Measurements from ENCODE around the gene GFRA1.
"Not testable (repeated sequence)": the region's sequence is repeated elsewhere in the genome, so short reads cannot be mapped to it uniquely, and the experiment has no call there.

GFRA1 gene

DNA sequence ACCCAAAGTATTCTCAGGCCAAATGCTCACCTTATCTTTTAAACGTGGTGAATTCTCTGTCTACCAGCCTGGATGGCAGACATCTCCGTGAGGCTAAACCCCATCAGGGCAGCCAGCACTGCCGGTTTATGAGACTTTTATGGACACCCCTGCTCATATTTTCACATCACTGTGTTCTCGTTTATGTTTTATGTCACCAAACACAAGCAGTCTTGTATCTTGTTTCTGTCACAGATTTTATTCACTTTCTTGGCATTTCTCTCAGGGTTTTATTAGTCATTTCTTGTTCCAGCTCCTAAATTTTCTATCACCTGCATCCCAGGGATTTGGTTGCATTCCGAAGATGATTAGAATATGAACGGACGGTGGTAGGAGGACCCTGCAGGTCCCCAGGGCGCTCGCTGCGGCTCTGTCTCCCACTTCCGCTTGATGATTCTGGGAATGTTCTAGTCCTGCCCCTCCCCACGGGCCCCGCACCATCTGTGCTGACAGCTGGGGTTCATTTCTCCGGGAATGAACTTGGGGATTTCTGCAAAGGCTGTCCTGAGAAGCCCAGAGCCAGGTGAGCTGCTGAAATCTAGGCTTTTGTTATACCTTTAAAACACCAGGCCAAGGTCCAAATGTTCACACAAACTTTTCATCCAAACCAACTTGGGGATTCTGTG lies 217.6 kb downstream of the GFRA1 start:
- DNase-seq = no peak

- DNase-seq = no peak
Observed at GRCh38 chr10:116053910-116054309, 219.1 kb downstream of the GFRA1 start.

GRCh38 chr10:116053009-116053730 lies 219.8 kb downstream of the GFRA1 start:
- DNase-seq = not testable (repeated sequence)

DNA sequence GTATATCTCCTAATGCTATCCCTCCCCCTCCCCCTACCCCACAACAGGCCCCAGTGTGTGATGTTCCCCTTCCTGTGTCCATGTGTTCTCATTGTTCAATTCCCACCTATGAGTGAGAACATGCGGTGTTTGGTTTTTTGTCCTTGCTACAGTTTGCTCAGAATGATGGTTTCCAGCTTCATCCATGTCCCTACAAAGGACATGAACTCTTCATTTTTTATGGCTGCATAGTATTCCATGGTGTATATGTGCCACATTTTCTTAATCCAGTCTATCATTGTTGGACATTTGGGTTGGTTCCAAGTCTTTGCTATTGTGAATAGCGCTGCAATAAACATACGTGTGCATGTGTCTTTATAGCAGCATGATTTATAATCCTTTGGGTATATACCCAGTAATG lies 220.5 kb downstream of the GFRA1 start:
- DNase-seq = not testable (repeated sequence)

DNA sequence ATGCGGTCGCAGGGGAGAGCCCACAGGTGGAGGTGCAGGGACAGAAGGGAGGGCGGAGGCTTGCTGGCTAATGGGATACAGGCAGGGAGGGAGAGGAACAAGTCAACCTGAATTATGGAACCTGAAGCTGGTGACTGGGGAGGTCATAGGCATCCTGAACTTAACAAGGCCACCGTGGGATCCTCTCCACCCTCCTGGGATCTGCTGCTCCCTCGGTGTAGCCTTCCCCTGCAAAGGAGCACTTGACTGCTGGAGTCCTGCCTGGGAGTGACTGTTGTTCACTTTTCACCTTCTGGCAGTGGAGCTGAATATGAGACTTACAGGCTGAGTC lies 223.1 kb downstream of the GFRA1 start:
- DNase-seq = no peak

GRCh38 chr10:116049158-116049973 lies 223.6 kb downstream of the GFRA1 start:
- DNase-seq = no peak

GRCh38 chr10:116045366-116046356 lies 227.3 kb downstream of the GFRA1 start:
- DNase-seq = no peak

DNA sequence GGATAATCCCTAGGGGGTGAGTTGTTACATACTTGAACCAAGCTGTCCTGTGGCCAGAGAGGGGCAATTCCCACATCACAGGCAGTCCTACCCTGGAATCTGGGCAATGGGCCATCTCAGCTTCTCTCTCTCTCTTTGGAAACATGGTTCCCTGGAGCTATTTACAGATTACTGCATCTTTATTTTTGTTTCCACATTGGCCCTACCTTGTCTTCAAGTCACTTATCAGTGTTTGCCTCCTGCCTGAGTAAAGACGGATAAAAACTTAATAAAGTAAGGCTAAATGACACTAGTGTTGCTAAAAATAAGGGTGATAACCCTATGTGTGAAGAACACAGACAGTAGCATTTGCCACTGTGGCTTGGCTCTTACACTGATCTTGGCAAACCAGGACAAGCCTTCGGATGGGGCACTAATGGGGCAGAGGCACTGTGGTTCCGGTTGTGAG lies 228.2 kb downstream of the GFRA1 start:
- DNase-seq = no peak

DNA sequence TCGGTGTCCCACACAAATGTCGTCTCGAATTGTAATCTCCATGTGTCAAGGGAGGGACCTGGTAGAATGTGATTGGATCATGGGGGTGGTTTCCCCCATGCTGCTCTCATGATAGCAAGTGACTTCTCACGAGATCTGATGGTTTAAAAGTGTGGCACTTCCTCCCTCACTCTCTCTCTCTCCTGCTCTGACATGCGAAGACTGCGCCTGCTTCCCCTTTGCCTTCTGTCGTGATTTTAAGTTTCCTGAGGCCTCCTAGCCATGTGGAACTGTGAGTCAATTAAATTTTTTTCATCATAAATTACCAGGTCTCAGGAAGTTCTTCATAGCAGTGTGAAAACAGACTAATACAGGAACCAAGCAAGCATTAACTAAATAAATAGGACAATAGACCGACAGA lies 229.1 kb downstream of the GFRA1 start:
- no peak for DNase-seq

DNA sequence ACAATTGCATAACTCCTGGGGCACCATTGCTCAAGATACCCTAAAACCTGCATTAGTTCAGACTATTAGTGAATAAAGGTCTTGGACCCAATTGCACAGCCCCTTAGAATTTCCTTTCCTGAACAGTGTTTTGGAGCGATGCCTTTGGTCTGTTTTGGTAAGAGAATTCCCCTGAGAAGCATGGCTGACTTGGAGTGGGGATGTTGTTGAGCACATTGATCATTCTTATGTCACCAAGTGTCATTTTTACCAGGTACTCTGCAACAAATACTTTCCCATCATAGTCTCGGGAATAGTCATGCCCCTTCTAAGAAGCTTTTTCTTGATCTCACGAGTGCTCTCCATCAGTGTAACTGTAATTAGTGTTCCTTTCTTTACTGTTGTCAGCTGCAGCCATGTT lies 229.7 kb downstream of the GFRA1 start:
- DNase-seq = no peak

- no peak for DNase-seq
Observed at GRCh38 chr10:116041948-116042347, 231.1 kb downstream of the GFRA1 start.

GRCh38 chr10:116039612-116040011 lies 233.4 kb downstream of the GFRA1 start:
- no peak for DNase-seq

DNA sequence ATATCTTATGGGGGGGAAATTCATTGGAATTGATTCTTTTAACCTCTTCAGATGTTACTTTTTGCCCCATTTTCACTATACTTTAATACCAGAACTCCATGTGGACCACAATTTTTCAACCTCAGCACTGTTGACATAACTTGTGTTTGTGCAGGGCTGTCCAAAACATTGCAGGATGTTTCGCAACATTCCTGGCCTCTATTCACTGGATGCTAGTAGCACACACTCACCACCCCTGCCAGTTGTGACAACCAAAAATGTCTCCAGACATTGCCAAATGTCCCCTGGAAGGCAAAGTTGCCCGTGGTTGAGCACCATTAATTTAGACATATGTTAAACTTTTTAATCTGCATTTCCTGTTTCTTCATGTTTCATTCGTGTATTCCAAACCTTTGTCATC lies 234.7 kb downstream of the GFRA1 start:
- no peak for DNase-seq

DNA sequence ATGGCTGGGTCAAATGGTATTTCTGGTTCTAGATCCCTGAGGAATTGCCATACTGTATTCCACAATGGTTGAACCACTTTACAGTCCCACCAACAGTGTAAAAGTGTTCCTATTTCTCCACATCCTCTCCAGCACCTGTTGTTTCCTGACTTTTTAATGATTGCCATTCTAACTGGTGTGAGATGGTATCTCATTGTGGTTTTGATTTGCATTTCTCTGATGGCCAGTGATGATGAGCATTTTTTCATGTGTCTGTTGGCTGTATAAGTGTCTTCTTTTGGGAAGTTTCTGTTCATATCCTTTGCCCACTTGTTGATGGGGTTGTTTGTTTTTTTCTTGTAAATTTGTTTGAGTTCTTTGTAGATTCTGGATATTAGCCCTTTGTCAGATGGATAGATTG lies 237.6 kb downstream of the GFRA1 start:
- not testable (repeated sequence) for DNase-seq

DNA sequence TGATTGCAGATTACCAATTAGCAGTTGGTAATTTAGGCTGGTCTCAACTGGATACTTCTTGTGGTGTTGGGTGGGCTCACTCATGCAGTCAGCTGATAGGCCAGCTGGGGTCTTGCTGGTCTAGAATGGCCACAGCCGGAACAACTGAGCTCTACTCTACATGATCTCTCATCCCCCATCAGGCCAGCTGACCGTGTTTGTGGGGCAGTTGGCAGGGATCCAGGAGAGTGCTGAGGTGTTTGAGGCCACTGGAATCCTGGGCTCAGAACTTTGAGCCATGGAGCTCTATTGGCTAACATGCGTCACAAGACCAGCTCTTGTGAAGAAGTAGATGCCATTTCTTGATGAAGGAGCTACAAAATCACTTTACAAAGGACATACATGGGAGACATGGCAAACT lies 242.4 kb downstream of the GFRA1 start:
- DNase-seq = no peak

DNA sequence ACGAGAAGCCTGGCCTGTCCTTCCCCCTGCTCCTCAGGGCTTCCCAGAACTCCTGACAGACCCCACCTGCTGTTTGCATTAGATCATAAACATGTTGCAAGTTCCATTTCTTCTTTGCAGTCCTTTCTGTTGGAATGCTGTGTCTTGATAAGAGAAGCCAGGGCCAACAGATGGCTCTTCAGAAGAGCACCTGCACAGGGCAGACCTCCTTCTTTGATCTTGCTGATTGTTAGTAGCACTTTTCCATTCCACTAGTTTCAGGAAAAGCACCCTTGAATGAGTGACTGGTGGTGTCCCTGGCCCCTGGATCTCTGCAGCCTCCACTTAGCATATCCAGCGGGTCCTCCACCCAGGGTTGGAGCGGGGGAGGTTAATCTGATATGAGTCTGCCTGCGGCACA lies 243.2 kb downstream of the GFRA1 start:
- DNase-seq = no peak

DNA sequence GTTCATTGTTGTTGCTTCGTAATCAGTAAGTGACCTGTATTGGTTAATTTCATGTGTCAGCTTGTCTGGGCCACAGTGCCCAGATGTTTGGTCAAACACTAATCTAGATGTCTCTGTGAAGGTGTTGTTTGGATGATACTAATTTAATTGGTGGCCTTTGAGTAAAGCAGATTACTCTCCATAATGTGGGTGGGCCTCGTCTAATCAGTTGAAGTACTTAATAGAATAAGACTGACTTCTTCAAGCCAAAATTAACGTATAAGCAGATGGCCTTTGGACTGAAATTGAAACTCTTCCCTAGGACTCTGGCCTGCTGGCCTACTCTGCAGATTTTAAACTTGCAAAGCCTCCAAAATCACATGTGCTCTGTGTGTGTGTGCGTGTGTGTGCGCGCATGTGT lies 245.7 kb downstream of the GFRA1 start:
- DNase-seq = no peak

DNA sequence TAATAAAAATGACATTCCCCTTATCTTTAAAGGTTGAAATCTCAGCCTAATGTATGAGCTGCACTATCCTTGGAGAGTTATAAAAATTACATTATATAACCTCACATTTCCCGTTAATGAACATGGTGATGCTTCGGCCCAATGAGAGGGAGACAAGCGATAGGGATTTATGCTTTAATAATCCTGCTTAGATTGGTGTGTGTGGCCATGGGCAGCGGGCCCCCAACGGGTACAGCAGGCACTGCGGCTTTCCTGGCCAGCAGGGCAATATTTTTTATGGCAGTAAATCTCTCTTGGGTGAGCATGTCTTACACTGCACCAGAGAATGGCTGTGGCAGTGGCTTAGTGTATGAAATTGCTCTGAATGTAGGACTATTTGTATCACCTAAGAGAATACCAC lies 246.3 kb downstream of the GFRA1 start:
- no peak for DNase-seq

- DNase-seq = no peak
Observed at GRCh38 chr10:116026315-116026714, 246.7 kb downstream of the GFRA1 start.

DNA sequence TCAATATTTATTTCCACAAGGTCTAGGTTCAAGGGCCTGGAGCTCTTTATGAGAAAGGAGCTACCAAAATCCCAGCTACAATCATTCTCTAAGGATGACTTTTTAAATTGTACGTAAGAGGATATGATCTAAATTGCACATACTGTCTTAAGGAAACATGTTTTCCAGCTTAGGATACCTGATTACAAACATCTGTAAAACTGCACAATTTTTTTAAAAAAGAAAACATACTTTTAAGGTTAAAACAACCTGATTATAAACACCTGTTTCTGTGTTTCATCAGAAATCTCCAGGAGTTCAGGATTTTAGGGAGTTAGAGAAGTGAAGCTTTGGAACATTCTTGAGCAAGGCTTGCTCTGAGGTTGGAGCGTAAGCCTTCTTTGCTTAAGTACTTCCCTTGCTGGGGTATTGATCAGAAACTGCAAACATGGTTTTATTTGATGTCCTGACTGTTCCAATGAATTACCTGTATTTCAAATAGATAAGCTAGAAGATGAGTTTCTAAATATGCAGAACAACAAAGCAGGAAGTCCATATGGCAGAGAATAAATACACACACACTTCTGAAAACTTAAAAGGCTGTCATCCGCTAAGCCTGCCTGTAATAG lies 248.6 kb downstream of the GFRA1 start:
- DNase-seq = no peak

DNA sequence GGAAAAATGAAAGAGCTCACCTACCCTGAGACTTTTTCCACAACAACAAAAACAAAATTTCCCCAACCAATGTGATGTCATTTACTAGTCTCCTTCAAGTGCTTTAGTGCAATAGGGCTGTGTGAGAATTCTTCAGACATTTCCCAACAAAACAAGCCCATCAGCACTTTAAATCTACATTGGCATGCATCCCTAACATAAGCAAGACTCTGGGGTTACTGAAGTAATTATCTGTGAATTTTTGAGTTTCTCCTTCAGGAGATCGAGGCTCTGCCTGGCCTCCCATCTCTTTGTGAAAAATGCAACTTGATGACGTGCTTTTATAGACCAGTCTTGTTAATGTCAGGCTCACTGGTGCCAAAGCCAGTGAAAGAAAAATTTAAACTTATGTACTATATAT lies 255.6 kb downstream of the GFRA1 start:
- no peak for DNase-seq

Measured in hematopoietic multipotent progenitor cell treated with erythropoietin and hydrocortisone succinate and interleukin-3 and kit ligand, for 6 days (in vitro differentiated cells).